MM.1S (cell line): ENCODE results near the gene SPOCK1.

ENCODE experiments used
- DNase-seq: peaks from one replicate; pipeline ENCODE4 v3.0.0-alpha.2; 2015
- H2AFZ ChIP-seq: fragments of 300-600 bp; sonication (generic); 2 replicates; pipeline ENCODE4 v1.6.0; 2016; ENCODE audit warnings: antibody characterized with exemption, low read length
- H3F3A ChIP-seq: fragments of 300-600 bp; sonication (generic); 2 replicates; pipeline ENCODE4 v1.6.1; 2016; ENCODE audit warnings: mild to moderate bottlenecking, antibody characterized with exemption, low read length, moderate library complexity, mixed read lengths; ENCODE audit not compliant: insufficient read depth
- H3K27ac ChIP-seq: fragments of 300-600 bp; sonication (generic); 2 replicates; pipeline ENCODE4 v1.5.1; 2016; ENCODE audit warnings: mild to moderate bottlenecking, low read length
- H3K27me3 ChIP-seq: fragments of 300-600 bp; sonication (generic); replicated peaks from 2 replicates; pipeline ENCODE4 v1.6.0; 2016; ENCODE audit warnings: low read length; ENCODE audit not compliant: insufficient read depth
- H3K36me3 ChIP-seq: fragments of 300-600 bp; sonication (generic); replicated peaks from 2 replicates; pipeline ENCODE4 v1.6.1; 2016; ENCODE audit warnings: mild to moderate bottlenecking, low read length, mixed read lengths; ENCODE audit not compliant: insufficient read depth
- H3K4me1 ChIP-seq: fragments of 300-600 bp; sonication (generic); 2 replicates; pipeline ENCODE4 v1.6.1; 2016; ENCODE audit warnings: low read length, mixed read lengths
- H3K4me2 ChIP-seq: fragments of 300-600 bp; sonication (generic); 2 replicates; pipeline ENCODE4 v1.6.0; 2016; ENCODE audit warnings: low read depth, low read length
- H3K4me3 ChIP-seq: fragments of 300-600 bp; sonication (generic); 2 replicates; pipeline ENCODE4 v1.5.1; 2016; ENCODE audit warnings: low read length, mixed read lengths
- H3K79me2 ChIP-seq: fragments of 300-600 bp; sonication (generic); 2 replicates; pipeline ENCODE4 v1.6.1; 2016; ENCODE audit warnings: mixed run types, low read length, mixed read lengths
- H3K9ac ChIP-seq: fragments of 300-600 bp; sonication (generic); 2 replicates; pipeline ENCODE4 v1.6.1; 2016; ENCODE audit warnings: low read length, mixed read lengths
- H3K9me2 ChIP-seq: fragments of 300-600 bp; sonication (generic); replicated peaks from 2 replicates; pipeline ENCODE4 v1.6.1; 2016; ENCODE audit warnings: mild to moderate bottlenecking, low read length, mixed read lengths; ENCODE audit not compliant: insufficient read depth
- H3K9me3 ChIP-seq: fragments of 300-600 bp; sonication (generic); replicated peaks from 2 replicates; pipeline ENCODE4 v1.6.1; 2016; ENCODE audit warnings: mild to moderate bottlenecking, low read length, mixed read lengths; ENCODE audit not compliant: insufficient read depth
- H4K20me1 ChIP-seq: fragments of 300-600 bp; sonication (generic); 2 replicates; pipeline ENCODE4 v1.6.1; 2016; ENCODE audit warnings: mild to moderate bottlenecking, low read length, moderate library complexity, mixed read lengths; ENCODE audit not compliant: insufficient read depth
- EZH2 ChIP-seq: fragments of 300-600 bp; sonication (generic); optimal IDR thresholded peaks from 2 replicates; pipeline ENCODE3; 2017; ENCODE audit warnings: low read depth, mild to moderate bottlenecking, antibody characterized with exemption, low read length, mixed read lengths
- EZH2phosphoT487 ChIP-seq: fragments of 300-600 bp; sonication (generic); IDR thresholded peaks from 2 replicates; pipeline ENCODE4 v1.6.1; 2018; ENCODE audit warnings: antibody characterized with exemption, low read length
- TF ChIP-seq, protein P1 (sequence below): fragments of 300-600 bp; sonication (generic); IDR thresholded peaks from 2 replicates; pipeline ENCODE4 v1.5.1; 2016; ENCODE audit warnings: antibody characterized with exemption, low read length, mixed read lengths

The SPOCK1 gene

DNA sequence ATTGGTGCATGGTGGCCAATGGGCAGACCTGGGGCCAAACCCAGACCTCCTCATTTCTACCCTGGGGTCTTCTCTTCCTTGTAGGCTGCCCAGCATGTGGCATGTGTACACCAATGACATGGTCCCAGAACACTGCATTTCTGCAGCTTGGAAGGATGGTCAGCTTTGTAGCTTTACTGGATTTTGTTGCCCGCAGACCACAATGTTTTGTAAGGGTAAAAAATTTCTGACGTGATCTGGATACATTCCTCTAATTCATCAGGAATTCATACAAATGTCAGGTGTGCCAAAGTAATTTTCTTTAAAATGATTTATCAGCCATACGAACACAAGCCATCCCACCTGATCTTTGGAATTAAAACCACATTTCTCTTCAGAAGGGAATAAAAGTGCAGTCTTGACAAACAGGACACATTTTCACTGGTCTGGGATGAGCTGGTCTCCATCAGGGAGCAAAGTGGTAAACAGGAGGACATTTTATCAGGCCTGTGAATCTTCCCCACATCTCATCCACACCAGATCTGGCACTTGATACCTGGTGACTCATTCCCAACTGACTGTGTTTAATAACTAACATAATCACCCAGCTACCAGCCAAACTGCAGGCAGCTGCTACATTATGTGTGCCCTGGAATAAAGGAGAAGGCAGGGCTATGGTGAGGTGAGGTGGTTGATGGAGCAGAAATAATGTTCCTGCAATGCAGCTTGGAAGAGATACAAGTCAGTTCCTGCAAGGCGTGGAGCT, 103.9 kb downstream of the SPOCK1 start:
- Histone ChIP-seq H3K27ac (no peak overlapping the region), H3K27me3 (no peaks in the 10 kb centered on the region), H2AFZ (no peak overlapping the region), H3K79me2 (no peaks in the 10 kb centered on the region), H4K20me1 (no peaks in the 10 kb centered on the region), H3K9me2 (no peaks in the 10 kb centered on the region), H3K4me2 (no peak overlapping the region), H3K4me1 (no peaks in the 10 kb centered on the region), H3F3A (no peaks in the 10 kb centered on the region), H3K9me3 (no peaks in the 10 kb centered on the region), H3K4me3 (no peak overlapping the region), H3K36me3 (no peaks in the 10 kb centered on the region), H3K9ac (no peak overlapping the region)
- DNase-seq = no peak
- no peak for TF ChIP-seq EZH2
- TF ChIP-seq EZH2phosphoT487 = no peak
- TF ChIP-seq, protein P1, sequence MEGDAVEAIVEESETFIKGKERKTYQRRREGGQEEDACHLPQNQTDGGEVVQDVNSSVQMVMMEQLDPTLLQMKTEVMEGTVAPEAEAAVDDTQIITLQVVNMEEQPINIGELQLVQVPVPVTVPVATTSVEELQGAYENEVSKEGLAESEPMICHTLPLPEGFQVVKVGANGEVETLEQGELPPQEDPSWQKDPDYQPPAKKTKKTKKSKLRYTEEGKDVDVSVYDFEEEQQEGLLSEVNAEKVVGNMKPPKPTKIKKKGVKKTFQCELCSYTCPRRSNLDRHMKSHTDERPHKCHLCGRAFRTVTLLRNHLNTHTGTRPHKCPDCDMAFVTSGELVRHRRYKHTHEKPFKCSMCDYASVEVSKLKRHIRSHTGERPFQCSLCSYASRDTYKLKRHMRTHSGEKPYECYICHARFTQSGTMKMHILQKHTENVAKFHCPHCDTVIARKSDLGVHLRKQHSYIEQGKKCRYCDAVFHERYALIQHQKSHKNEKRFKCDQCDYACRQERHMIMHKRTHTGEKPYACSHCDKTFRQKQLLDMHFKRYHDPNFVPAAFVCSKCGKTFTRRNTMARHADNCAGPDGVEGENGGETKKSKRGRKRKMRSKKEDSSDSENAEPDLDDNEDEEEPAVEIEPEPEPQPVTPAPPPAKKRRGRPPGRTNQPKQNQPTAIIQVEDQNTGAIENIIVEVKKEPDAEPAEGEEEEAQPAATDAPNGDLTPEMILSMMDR = no peak

DNA sequence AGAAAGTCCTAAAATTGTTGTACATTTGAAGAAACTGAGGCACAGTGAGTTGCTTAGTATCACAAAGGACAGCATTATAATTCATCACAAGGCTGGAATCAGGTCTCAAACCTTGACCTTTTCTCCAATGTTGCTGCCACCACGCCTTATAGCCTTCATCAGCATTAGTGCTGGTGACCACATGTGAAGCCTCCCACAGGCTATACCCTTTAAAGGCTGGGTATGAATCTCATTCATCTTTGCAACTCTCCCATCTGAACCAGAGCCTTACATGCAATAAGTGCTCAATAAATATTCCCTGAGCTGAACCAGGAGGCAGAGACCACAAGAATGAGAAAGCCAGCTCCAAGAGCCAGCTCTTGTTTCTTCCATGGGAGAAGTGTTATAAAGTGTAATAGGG, 104.7 kb downstream of the SPOCK1 start:
- Histone ChIP-seq H3K27me3 (no peaks in the 10 kb centered on the region), H3K79me2 (no peaks in the 10 kb centered on the region), H3F3A (no peaks in the 10 kb centered on the region), H3K9me3 (no peaks in the 10 kb centered on the region), H3K4me2 (no peak overlapping the region), H2AFZ (no peak overlapping the region), H3K36me3 (no peaks in the 10 kb centered on the region), H3K4me1 (no peaks in the 10 kb centered on the region), H3K9ac (no peak overlapping the region), H3K4me3 (no peak overlapping the region), H3K27ac (no peak overlapping the region), H4K20me1 (no peaks in the 10 kb centered on the region), H3K9me2 (no peaks in the 10 kb centered on the region)
- TF ChIP-seq, protein P1 = no peak
- TF ChIP-seq EZH2 (no peak), EZH2phosphoT487 (no peak)
- no peak for DNase-seq

DNA sequence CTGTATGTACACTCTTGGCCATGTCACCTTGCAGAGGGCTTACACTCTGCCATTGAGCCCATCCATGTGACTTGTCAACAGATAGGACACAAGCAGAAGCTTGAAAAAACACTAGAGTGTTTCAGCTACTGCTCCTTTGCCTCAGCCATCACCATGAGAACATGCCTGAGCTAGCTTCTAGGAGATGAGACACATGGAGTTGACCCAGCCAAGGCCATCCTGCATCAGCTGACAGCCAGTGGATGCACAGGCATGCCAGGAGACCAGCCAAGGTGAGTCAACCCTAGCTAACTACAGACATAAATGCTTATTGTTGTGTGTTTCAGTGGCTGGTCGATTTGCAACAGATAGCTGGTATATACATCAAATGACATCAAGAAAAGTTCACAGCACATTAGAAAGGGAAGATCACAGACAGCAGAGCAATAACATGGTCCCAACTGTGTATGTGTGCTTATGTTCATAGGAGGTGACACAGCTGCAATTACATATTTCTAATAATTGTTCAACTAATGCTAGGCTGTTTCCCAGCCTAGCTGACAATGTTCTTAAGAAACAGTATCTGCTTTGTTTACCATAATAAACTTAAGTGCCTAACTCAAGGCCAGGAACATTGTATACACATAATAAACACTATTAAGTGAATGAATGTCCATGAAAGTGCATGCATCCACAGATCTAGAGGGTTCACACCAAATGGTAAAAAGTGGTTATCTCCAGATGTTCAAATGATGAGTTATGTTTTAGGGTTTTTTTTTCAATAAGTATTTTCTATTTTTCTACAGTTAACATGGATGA, 105.7 kb downstream of the SPOCK1 start:
- no peak for DNase-seq
- Histone ChIP-seq H4K20me1 (no peaks in the 10 kb centered on the region), H3K4me1 (no peaks in the 10 kb centered on the region), H2AFZ (no peak overlapping the region), H3K79me2 (no peaks in the 10 kb centered on the region), H3F3A (no peaks in the 10 kb centered on the region), H3K9me3 (no peaks in the 10 kb centered on the region), H3K27ac (no peak overlapping the region), H3K4me3 (no peak overlapping the region), H3K4me2 (no peak overlapping the region), H3K36me3 (no peaks in the 10 kb centered on the region), H3K27me3 (no peaks in the 10 kb centered on the region), H3K9me2 (no peaks in the 10 kb centered on the region), H3K9ac (no peak overlapping the region)
- no peak for TF ChIP-seq EZH2phosphoT487
- no peak for TF ChIP-seq EZH2
- TF ChIP-seq, protein P1 = no peak
